Right ventricle myocardium inferior (tissue), 1 donor: Measurements from ENCODE around the gene AHNAK. TPM values are rescaled to one million over a fixed set of nuclear protein-coding genes. Genes with fewer than 3 reads are reported as not detected.
"Not testable (repeated sequence)": the region's sequence is repeated elsewhere in the genome, so short reads cannot be mapped to it uniquely, and the experiment has no call there.

Experiments
- ATAC-seq: fragments of 200-7000 bp; cut with Tn5 transposase; one replicate; pipeline ENCODE4 v1.9.1; 2020; ENCODE audit warnings: mild to moderate bottlenecking, moderate library complexity
- DNase-seq: peaks from one replicate; pipeline ENCODE4 v3.0.0; 2021; ENCODE audit errors: missing footprints
- intact Hi-C: fragments of 100-400 bp; cut with DNase I; formaldehyde crosslinking; loops from one replicate; pipeline ENCODE4 v1.11.0; 2022
- microRNA-seq: library from miRNA; unstranded; fragments of <30 nt; microRNA quantifications from one replicate; pipeline ENCODE4 v1.2.0, GENCODE V29; 2020
- total RNA-seq: library from RNA; stranded (reverse); fragmentation: NEBNext Ultra II Directional; extraction: Animal tissue kit (Norgen Biotek cat#: 25700); gene quantifications from one replicate; pipeline ENCODE4 v1.2.1, GENCODE V29; 2021
- donor health status: DM: no; HTN: yes; CAD: no; lungs with severe emphysema.

Gene AHNAK
- total RNA-seq, 1 donor from 2014 or later: 332 TPM

DNA sequence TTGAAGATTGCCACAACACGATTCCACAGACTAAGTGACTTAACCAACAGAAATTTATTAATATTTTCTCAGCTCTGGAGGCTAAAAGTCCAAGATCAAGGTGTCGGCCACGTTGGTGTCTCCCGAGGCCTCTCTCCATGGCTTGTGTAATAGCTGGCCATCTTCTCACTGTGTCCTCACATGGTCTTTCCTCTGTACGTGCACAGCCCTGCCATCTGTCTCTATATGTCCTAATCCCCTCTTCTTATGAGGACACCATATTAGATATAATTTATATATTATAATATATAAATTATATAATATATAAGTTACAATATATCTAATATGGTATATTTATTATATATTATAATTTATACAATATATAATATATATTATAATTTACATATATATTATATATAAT is 152.9 kb downstream of the AHNAK start:
- ATAC-seq: no peak
- intact Hi-C loops: loop anchor here (10.0 kb wide), 1 partner anchor 471 kb away; no protein-coding TSS in a partner anchor
- DNase-seq: no peak

DNA sequence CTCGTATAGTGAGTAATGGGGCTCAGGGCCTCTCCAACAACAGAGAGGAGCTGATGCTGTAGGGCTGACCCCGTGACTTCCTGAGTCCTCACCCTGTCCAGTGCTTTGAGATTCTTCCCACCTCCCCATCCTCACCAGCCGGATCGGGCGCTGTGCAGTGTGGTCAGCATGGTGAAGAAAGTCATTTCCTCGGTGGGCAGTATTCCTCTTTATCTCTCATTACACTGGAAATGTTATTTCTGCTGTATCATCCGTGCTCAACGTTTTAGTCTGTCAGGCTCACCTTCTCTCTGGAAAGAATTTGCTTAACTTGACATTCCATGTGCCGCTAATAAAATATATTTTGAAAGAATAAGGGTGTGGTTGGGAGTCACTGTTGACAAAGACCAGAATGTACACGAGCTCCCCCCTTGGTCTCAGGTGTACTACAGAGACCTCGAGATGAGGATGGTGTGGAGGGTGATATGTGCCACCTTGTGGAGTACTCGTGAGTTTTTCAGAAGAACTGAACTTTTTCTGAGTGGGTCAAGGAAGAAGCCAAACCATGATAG is 153.5 kb downstream of the AHNAK start:
- ATAC-seq (no peak), DNase-seq (no peak)
- intact Hi-C loops: loop anchor here (10.0 kb wide), 1 partner anchor 472 kb away; no protein-coding TSS in a partner anchor

DNA sequence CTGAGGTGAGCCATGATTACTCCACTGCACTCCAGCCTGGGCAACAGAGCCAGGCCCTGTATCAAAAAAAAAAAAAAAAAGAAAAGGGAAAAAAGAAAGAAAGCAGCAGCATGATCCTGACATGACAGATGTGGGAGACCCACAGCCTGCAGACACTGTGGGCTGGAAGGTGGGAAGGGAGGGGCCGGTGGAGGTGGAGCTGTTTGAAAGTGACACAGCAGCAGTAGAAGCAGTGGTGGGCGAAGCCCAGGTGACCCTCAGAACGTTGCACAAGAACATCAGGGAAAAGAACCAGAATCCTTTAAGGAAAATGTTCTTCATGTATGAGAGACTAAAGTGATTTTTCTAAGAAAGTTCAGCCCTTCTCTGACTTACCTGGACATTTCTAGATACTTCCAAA is 154.1 kb downstream of the AHNAK start:
- intact Hi-C loops: loop anchor here (10.0 kb wide), 1 partner anchor 472 kb away; no protein-coding TSS in a partner anchor
- DNase-seq (no peak), ATAC-seq (no peak)

DNA sequence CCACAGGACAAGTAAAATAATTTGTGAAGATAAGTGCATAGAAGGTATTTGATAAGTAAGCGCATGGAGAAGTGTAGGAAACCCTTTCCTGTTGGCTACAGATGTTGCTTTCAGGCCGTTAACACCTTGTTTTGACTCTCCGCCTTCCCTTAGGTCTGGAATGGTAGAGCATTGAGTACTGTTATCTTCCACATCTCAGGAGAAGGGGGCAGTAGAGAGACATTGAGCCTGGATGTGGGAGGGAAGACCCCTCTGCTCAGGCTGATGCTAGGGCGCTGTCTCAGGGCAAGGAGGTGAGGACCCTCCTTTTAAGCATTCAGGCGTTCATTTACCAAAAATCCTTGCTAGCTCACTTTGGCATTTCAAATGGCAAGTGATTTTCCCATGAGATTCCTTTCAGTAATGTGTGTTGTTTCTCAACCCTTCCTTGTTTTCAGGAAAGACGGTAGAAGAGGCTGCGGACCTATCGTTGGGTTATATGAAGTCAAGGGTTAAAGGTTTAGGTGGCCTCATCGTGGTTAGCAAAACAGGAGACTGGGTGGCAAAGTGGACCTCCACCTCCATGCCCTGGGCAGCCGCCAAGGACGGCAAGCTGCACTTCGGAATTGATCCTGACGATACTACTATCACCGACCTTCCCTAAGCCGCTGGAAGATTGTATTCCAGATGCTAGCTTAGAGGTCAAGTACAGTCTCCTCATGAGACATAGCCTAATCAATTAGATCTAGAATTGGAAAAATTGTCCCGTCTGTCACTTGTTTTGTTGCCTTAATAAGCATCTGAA is 154.8 kb downstream of the AHNAK start:
- DNase-seq (no peak), ATAC-seq (no peak)
- intact Hi-C loops: loop anchor here (10.0 kb wide), 1 partner anchor 473 kb away; no protein-coding TSS in a partner anchor

DNA sequence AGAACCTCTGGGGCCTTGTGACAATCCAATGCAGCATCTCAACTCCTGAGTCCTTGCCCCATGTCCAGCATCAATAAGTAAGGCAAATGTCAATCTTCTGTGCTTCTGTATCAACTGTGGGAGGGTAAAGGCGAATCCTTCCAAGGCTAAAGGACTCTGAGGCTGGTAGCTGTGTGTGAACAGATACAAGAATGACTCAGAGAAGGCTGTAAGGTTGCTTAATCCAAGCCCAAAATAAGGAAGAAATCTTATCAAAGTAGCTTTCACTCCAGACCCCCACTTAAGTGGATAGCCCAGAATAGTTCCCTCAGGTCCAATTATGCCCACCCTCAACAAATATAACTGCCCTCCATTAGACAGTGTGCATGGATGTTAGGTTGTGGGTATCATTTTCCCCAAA is 155.9 kb downstream of the AHNAK start:
- ATAC-seq (no peak), DNase-seq (no peak)
- intact Hi-C loops: loop anchor here (10.0 kb wide), 1 partner anchor 474 kb away; no protein-coding TSS in a partner anchor

DNA sequence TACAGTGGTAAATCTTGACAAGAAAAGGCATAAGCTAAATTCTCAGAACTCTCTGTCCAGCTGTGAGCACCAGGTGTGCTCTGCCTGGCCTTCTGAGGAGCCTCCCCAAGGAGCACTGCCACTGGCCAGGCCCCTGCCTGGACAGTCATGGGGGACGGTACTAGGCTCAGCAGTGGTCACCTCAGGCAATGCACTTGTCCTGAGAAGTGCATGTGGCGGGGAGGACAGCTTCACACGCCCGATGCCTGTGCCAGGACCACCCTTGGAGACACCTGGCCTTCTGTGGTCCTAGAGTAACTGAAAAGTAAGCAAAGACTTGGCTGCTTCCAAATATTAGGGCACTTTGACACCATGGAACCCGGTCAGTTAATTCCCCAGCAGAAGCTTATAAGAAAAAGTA is 156.4 kb downstream of the AHNAK start:
- ATAC-seq (no peak), DNase-seq (no peak)
- intact Hi-C loops: loop anchor here (10.0 kb wide), 1 partner anchor 475 kb away; no protein-coding TSS in a partner anchor

DNA sequence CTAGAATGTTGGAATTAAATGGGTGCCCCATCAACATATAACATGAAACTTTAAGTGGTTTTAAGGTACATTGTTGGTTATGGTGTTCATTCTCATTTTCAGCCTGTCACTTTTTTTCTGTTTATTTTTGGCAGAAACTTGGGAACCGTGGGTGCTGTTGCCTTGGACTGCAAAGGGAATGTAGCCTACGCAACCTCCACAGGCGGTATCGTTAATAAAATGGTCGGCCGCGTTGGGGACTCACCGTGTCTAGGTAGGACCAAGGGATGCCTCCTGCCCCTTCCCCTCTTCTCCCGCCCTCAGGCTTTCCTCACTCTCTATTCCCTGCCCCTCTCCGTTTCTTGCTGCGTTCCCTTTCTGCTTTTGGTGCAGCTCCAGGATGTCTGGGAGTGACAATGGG is 157.6 kb downstream of the AHNAK start:
- intact Hi-C loops: no loop called here
- DNase-seq (no peak), ATAC-seq (no peak)

DNA sequence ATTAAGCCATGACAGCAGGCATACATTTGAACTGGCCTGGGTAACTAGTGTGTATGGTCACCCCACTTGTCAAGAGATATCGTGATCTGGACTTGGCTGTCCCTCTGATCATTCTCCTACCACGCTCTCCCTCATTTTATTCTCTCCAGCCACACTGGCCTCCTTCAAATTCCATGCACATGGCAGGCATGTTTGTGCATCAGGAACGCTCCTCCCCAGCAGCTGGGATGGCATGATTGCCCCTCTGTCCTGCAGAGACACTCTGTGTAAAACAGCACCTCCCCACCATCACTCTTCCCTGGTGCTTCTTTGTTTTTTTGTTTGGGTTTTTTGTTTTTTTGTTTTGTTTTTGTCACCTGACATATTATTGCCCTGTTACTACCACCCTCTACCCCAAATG is 159.2 kb downstream of the AHNAK start:
- intact Hi-C loops: no loop called here
- DNase-seq: no peak
- ATAC-seq: no peak

DNA sequence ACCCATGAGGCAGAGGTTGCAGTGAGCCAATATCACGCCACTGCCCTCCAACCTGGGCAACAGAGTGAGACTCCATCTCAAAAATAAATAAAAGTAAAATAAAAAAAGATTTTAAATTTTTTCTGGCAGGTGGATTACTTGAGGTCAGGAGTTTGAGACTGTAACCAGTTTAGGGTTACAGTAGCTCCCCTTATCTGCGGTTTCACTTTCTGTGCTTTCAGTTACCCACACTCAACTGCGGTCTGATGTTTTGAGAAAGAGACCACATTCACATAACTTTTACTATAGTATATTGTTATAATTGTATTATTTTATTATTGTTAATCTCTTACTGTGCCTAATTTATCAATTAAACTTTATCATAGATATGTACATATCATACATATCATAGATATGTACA is 160.5 kb downstream of the AHNAK start:
- intact Hi-C loops, ATAC-seq, DNase-seq: not testable (repeated sequence)

DNA sequence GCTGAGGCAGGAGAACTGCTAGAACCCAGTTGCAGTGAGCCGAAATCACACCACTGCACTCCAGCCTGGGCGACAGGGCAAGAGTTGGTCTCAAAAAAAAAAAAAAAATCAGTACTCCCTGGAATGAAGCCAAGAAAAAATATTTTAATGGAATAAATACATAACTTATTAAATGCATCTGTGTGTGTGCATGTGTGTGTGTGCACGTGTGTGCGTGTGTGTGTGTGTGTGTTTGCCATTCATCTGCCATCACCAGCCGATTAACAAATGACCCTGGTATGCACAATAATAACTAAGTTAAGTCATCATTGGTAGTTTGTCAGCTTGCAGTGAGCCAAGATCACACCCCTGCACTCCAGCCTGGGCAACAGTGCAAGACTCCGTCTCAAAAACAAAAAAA is 162.8 kb downstream of the AHNAK start:
- no peak for DNase-seq
- no peak for ATAC-seq
- intact Hi-C loops: no loop called here

Small RNA genes within 50 kb of the gene (microRNA-seq; reads per million reads assigned to microRNA genes)
- not detected for gene MIR6747

Other genes with a start within 250 kb of the AHNAK start
- gene SCGB1D4, start 247.7 kb downstream of the AHNAK start, total RNA-seq: not detected
- 4.7 TPM for gene ASRGL1, start 209.4 kb downstream of the AHNAK start, total RNA-seq
- gene SCGB1A1, start 127.8 kb downstream of the AHNAK start, total RNA-seq: not detected
- 907 TPM for gene EEF1G, start 27.1 kb upstream of the AHNAK start, total RNA-seq
- gene TUT1, start 44.7 kb upstream of the AHNAK start, total RNA-seq: 13.7 TPM
- gene MTA2, start 55.1 kb upstream of the AHNAK start, total RNA-seq: 34.1 TPM
- gene EML3, start 66.0 kb upstream of the AHNAK start, total RNA-seq: 16.4 TPM
- 2.4 TPM for gene ROM1, start 66.5 kb upstream of the AHNAK start, total RNA-seq
- 12.8 TPM for gene B3GAT3, start 75.2 kb upstream of the AHNAK start, total RNA-seq
- gene GANAB, start 99.8 kb upstream of the AHNAK start, total RNA-seq: 105 TPM
- gene INTS5, start 106.5 kb upstream of the AHNAK start, total RNA-seq: 9.6 TPM
- gene C11orf98, start 118.4 kb upstream of the AHNAK start, total RNA-seq: 33.0 TPM
- 4.9 TPM for gene CSKMT, start 118.5 kb upstream of the AHNAK start, total RNA-seq
- gene UQCC3, start 124.9 kb upstream of the AHNAK start, total RNA-seq: 8.1 TPM
- 1.8 TPM for gene LBHD1, start 125.5 kb upstream of the AHNAK start, total RNA-seq
- gene UBXN1, start 132.3 kb upstream of the AHNAK start, total RNA-seq: 88.9 TPM
- gene LRRN4CL, start 142.7 kb upstream of the AHNAK start, total RNA-seq: 4.5 TPM
- 23.0 TPM for gene BSCL2, start 160.6 kb upstream of the AHNAK start, total RNA-seq
- gene GNG3, start 160.9 kb upstream of the AHNAK start, total RNA-seq: not detected
- gene HNRNPUL2, start 180.7 kb upstream of the AHNAK start, total RNA-seq: 33.8 TPM
- gene TTC9C, start 181.7 kb upstream of the AHNAK start, total RNA-seq: 14.1 TPM
- gene ZBTB3, start 207.4 kb upstream of the AHNAK start, total RNA-seq: 11.5 TPM
- 38.2 TPM for gene POLR2G, start 214.8 kb upstream of the AHNAK start, total RNA-seq
- gene TAF6L, start 224.6 kb upstream of the AHNAK start, total RNA-seq: 8.2 TPM
- gene TMEM179B, start 240.6 kb upstream of the AHNAK start, total RNA-seq: 21.6 TPM
- gene TMEM223, start 245.2 kb upstream of the AHNAK start, total RNA-seq: 18.0 TPM